Endothelial cell of umbilical vein (primary cell): ENCODE data around the gene FHIT. TPM values are rescaled to one million over a fixed set of nuclear protein-coding genes. Genes with fewer than 3 reads are reported as not detected.

Source experiments
- BruUV-seq: library from RNA; stranded (reverse); fragments of 400-500 nt; replicated peaks from 2 replicates; lab custom pipeline; 2021; lab: Mats Ljungman, UMichigan
- CTCF ChIA-PET: fragments of 300-600, 350-600 bp; sonication (Branson Sonifier 250); formaldehyde crosslinking; loops from one replicate; lab custom pipeline; 2021; ENCODE audit warnings: antibody characterized with exemption, inconsistent platforms; lab: Charles Lee
- POLR2A ChIA-PET: fragments of 300-600, 350-600 bp; sonication (Branson Sonifier 250); formaldehyde crosslinking; loops from one replicate; lab custom pipeline; 2021; ENCODE audit warnings: antibody characterized with exemption, inconsistent platforms; lab: Charles Lee
- DNase-seq: peaks from one replicate; pipeline ENCODE4 v3.0.0-alpha.2; 2011; ENCODE audit warnings: low read depth, low spot score
- FAIRE-seq: peaks from 2 replicates; lab custom pipeline; 2011; peaks lifted over from hg19 to GRCh38; lab: Jason Lieb, UNC
- H2AFZ ChIP-seq: 2 replicates; pipeline ENCODE4 v1.6.0; 2012; ENCODE audit warnings: low read depth, low read length, control low read depth, inconsistent platforms
- H3K27ac ChIP-seq: 2 replicates; pipeline ENCODE4 v1.5.1; 2011; ENCODE audit warnings: low read depth, mild to moderate bottlenecking, control low read depth, low read length, moderate library complexity; ENCODE audit not compliant: insufficient read depth
- H3K27me3 ChIP-seq, 2 experiments: 2 replicates each; pipeline versions ENCODE4 v1.6.0 to v1.6.1; 2011; ENCODE audit warnings: low read length in 2 of 2, mixed read lengths in 1 of 2; ENCODE audit not compliant: control insufficient read depth in 2 of 2, insufficient read depth in 2 of 2
- H3K36me3 ChIP-seq, 2 experiments: 2 replicates in 1 of 2; 3 replicates in 1 of 2; pipeline ENCODE4 v1.5.1; 2011; ENCODE audit warnings: low read length in 2 of 2, mild to moderate bottlenecking in 1 of 2, moderate library complexity in 1 of 2; ENCODE audit not compliant: control insufficient read depth in 2 of 2, insufficient read depth in 2 of 2; ENCODE audit errors: extremely low read depth in 1 of 2
- H3K4me1 ChIP-seq: 3 replicates; pipeline ENCODE4 v1.5.1; 2011; ENCODE audit warnings: mild to moderate bottlenecking, low read length; ENCODE audit not compliant: control insufficient read depth, insufficient read depth; ENCODE audit errors: extremely low read depth
- H3K4me2 ChIP-seq: 2 replicates; pipeline ENCODE4 v1.6.1; 2011; ENCODE audit warnings: low read length, control low read depth, mixed read lengths; ENCODE audit not compliant: insufficient read depth
- H3K4me3 ChIP-seq, 3 experiments: fragments of 200-600 bp in 1 of 3; sonication (generic), shearing (Covaris generic) in 1 of 3; replicated peaks in 1 of 3; 2 replicates each; pipeline ENCODE4 v1.5.1; 2011 to 2016; ENCODE audit warnings: control low read depth in 3 of 3, low read length in 3 of 3, mild to moderate bottlenecking in 2 of 3, inconsistent platforms in 1 of 3, low read depth in 1 of 3, moderate library complexity in 1 of 3; ENCODE audit not compliant: insufficient read depth in 1 of 3
- H3K79me2 ChIP-seq: 2 replicates; pipeline ENCODE4 v1.6.0; 2012; ENCODE audit warnings: low read length, inconsistent platforms; ENCODE audit not compliant: control insufficient read depth, insufficient read depth
- H3K9ac ChIP-seq: replicated peaks from 2 replicates; pipeline ENCODE3; 2011; ENCODE audit warnings: low read length, control low read depth; ENCODE audit not compliant: insufficient read depth; ENCODE audit errors: extremely low read depth
- H3K9me1 ChIP-seq: replicated peaks from 3 replicates; pipeline ENCODE4 v1.6.0; 2011; ENCODE audit warnings: mild to moderate bottlenecking, low read length; ENCODE audit not compliant: control insufficient read depth, insufficient read depth; ENCODE audit errors: extremely low read depth
- H3K9me3 ChIP-seq: replicated peaks from 2 replicates; pipeline ENCODE4 v1.5.1; 2012; ENCODE audit warnings: low read length, inconsistent platforms; ENCODE audit not compliant: control insufficient read depth, insufficient read depth
- H4K20me1 ChIP-seq: replicated peaks from 2 replicates; pipeline ENCODE3; 2011; ENCODE audit warnings: mild to moderate bottlenecking, low read length; ENCODE audit not compliant: control insufficient read depth, insufficient read depth; ENCODE audit errors: extremely low read depth
- EZH2 ChIP-seq: IDR thresholded peaks from 2 replicates; pipeline ENCODE4 v1.6.1; 2012; ENCODE audit warnings: borderline replicate concordance, low read depth, mild to moderate bottlenecking, moderate library complexity, low read length, inconsistent platforms; ENCODE audit not compliant: severe bottlenecking
- FOS ChIP-seq: IDR thresholded peaks from 2 replicates; pipeline ENCODE4 v1.6.1; 2011; ENCODE audit warnings: mild to moderate bottlenecking, low read length, moderate library complexity, borderline replicate concordance; ENCODE audit not compliant: insufficient read depth
- GATA2 ChIP-seq: IDR thresholded peaks from 2 replicates; pipeline ENCODE4 v1.7.0; 2011; ENCODE audit warnings: low read depth, mild to moderate bottlenecking, moderate library complexity, mixed read lengths, low read length; ENCODE audit not compliant: insufficient read length, insufficient read depth
- JUN ChIP-seq: IDR thresholded peaks from 2 replicates; pipeline ENCODE4 v1.6.1; 2011; ENCODE audit warnings: borderline replicate concordance, low read depth; ENCODE audit not compliant: insufficient read length, insufficient read depth
- MYC ChIP-seq: IDR thresholded peaks from one replicate; pipeline ENCODE4 v1.6.1; 2011; ENCODE audit warnings: mild to moderate bottlenecking, low read depth, low read length
- POLR2A ChIP-seq: IDR thresholded peaks from 2 replicates; pipeline ENCODE4 v1.6.1; 2012; ENCODE audit warnings: low read depth, mild to moderate bottlenecking, control low read depth, low read length
- POLR2AphosphoS5 ChIP-seq: IDR thresholded peaks from 2 replicates; pipeline ENCODE4 v1.6.1; 2012; ENCODE audit warnings: low read depth, mild to moderate bottlenecking, control low read depth, low read length, moderate library complexity; ENCODE audit not compliant: insufficient read depth
- dilution Hi-C: fragments of 300-500 bp; cut with MboI; formaldehyde crosslinking; loops from one replicate; pipeline ENCODE4 v1.15.0; 2019; ENCODE audit warnings: low sequenced_read_pairs; ENCODE audit not compliant: extremely low pct_ligation_motif_present
- intact Hi-C: fragments of 100-400 bp; cut with micrococcal nuclease; formaldehyde crosslinking; loops from one replicate; pipeline ENCODE4 v1.10.0; 2022
- polyA plus RNA-seq, 4 experiments: library from polyadenylated mRNA; depleted of rRNA in 3 of 4; stranded (reverse) in 3 of 4; unstranded in 1 of 4; fragments of >200 nt; gene quantifications; 2 replicates each; pipeline versions ENCODE4 v1.2.1 to v1.2.3, GENCODE V29; 2011 to 2012; ENCODE audit warnings: missing spikeins in 1 of 4
- total RNA-seq: library from RNA; stranded (reverse); gene quantifications from 2 replicates; pipeline ENCODE4 v1.2.3, GENCODE V29; 2021
- TF ChIP-seq, protein P1 (sequence below), 2 donors: IDR thresholded peaks; 1 replicate in 1 of 2; 2 replicates in 1 of 2; pipeline ENCODE4 v1.5.1; 2011; ENCODE audit warnings: low read length in 2 of 2, mild to moderate bottlenecking in 2 of 2, moderate library complexity in 2 of 2, control low read depth in 1 of 2, inconsistent platforms in 1 of 2, low read depth in 1 of 2; ENCODE audit not compliant: insufficient read depth in 1 of 2; ENCODE audit errors: extremely low read depth in 1 of 2
- TF ChIP-seq, protein P2 (sequence below): IDR thresholded peaks from 2 replicates; pipeline ENCODE4 v1.6.1; 2011; ENCODE audit not compliant: insufficient read depth, insufficient read length

The FHIT gene
- total and polyA plus RNA-seq, 2 donors (not counting 3 experiments of a cell fraction or from before 2014, with no cell fraction given), result 0.47 to 2.2 TPM

DNA sequence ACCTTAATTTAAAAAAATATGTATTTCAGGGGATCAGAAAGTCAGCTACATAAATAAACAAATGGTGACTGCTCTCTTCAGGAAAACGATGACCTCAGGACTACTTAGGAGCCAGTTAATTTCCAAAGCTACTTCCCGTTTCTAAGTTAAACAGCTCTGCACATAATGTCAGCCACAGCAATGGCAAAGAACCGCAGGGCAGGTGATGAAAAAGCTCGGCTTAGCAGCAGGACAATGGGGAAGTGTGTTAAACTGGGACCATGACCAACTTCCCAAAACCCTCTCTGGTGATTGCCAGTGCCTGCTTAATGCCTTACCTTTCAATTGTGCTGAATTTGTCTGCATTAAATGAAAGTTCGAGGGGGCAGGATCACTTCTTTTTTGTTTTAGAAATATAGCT is 258.9 kb downstream of the FHIT start:
- POLR2A ChIA-PET, result no interaction called here
- CTCF ChIA-PET, result no interaction called here
- dilution Hi-C loops, result no loop called here
- no peaks in the 10 kb centered on the region for H4K20me1 ChIP-seq
- no peaks in the 10 kb centered on the region for H3K27me3 ChIP-seq
- no peak overlapping the region for H3K27ac ChIP-seq
- H3K9me3 ChIP-seq, result no peaks in the 10 kb centered on the region
- H3K4me1 ChIP-seq, result no peaks in the 10 kb centered on the region
- DNase-seq, result no peak
- TF ChIP-seq, protein P1, sequence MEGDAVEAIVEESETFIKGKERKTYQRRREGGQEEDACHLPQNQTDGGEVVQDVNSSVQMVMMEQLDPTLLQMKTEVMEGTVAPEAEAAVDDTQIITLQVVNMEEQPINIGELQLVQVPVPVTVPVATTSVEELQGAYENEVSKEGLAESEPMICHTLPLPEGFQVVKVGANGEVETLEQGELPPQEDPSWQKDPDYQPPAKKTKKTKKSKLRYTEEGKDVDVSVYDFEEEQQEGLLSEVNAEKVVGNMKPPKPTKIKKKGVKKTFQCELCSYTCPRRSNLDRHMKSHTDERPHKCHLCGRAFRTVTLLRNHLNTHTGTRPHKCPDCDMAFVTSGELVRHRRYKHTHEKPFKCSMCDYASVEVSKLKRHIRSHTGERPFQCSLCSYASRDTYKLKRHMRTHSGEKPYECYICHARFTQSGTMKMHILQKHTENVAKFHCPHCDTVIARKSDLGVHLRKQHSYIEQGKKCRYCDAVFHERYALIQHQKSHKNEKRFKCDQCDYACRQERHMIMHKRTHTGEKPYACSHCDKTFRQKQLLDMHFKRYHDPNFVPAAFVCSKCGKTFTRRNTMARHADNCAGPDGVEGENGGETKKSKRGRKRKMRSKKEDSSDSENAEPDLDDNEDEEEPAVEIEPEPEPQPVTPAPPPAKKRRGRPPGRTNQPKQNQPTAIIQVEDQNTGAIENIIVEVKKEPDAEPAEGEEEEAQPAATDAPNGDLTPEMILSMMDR (IDR thresholded peaks at IDR 0.05; ENCODE audit: extremely low read depth in 1 of 2, insufficient read depth in 1 of 2, low read depth in 1 of 2, low read length in 2 of 2), result no peak
- no peak for TF ChIP-seq POLR2AphosphoS5
- no peaks in the 10 kb centered on the region for H3K79me2 ChIP-seq
- H3K9ac ChIP-seq, result no peak overlapping the region
- H2AFZ ChIP-seq, result no peak overlapping the region
- no peak overlapping the region for H3K4me3 ChIP-seq
- H3K4me2 ChIP-seq, result no peak overlapping the region
- no peak for FAIRE-seq
- no TSS peak for BruUV-seq
- H3K36me3 ChIP-seq, result no peaks in the 10 kb centered on the region
- no peaks in the 10 kb centered on the region for H3K9me1 ChIP-seq
- intact Hi-C loops, result no loop called here

DNA sequence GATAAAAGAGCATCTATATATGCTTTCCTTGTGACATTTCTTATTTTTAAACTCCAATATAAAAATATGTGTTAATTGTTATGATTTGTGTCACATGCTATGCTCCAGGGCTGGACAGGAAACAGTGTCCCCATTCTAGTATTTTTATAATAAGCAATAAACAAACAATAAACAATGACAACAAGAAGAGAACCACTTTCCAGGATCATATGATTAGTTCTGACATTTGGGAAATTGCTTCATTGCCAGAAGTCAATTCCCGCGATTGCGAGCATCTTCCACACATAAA is 260.9 kb downstream of the FHIT start:
- Histone ChIP-seq H3K4me3 (no peak overlapping the region), H3K27ac (no peak overlapping the region), H3K79me2 (no peaks in the 10 kb centered on the region), H3K4me1 (no peaks in the 10 kb centered on the region), H3K4me2 (no peak overlapping the region), H3K27me3 (no peaks in the 10 kb centered on the region), H3K36me3 (no peaks in the 10 kb centered on the region), H3K9me3 (no peaks in the 10 kb centered on the region), H2AFZ (no peak overlapping the region), H4K20me1 (no peaks in the 10 kb centered on the region), H3K9me1 (no peaks in the 10 kb centered on the region), H3K9ac (no peak overlapping the region)
- BruUV-seq, result no TSS peak
- dilution Hi-C loops (no loop called here), intact Hi-C loops (no loop called here)
- ChIA-PET POLR2A (no interaction called here), CTCF (no interaction called here)
- DNase-seq (no peak), FAIRE-seq (no peak)
- TF ChIP-seq EZH2 (no peak), POLR2A (no peak), JUN (no peak), MYC (no peak), FOS (no peak), GATA2 (no peak)
- TF ChIP-seq, protein P1 (IDR thresholded peaks at IDR 0.05; ENCODE audit: extremely low read depth in 1 of 2, insufficient read depth in 1 of 2, low read depth in 1 of 2, low read length in 2 of 2), result no peak
- TF ChIP-seq, protein P2, sequence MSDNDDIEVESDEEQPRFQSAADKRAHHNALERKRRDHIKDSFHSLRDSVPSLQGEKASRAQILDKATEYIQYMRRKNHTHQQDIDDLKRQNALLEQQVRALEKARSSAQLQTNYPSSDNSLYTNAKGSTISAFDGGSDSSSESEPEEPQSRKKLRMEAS, result no peak
